Measurements from ENCODE around the gene ELF5.

The ELF5 gene

GRCh38 chr11:34438529-34439507 lies 74.8 kb downstream of the ELF5 start, which contains the start of gene CAT:
Gene CAT, plus strand, starts transcription at chr11:34438934. Its CDS starts 80 bp downstream, at chr11:34439014.
- Mint-ChIP-seq H3K9me3 (no peaks in the 10 kb centered on the region), H3K36me3 (peaks cover 11% of the 10 kb centered on the region)
- peak; percentile 98 for ATAC-seq

GRCh38 chr11:34437224-34438125 lies 76.1 kb downstream of the ELF5 start:
- Mint-ChIP-seq H3K9me3 (no peaks in the 10 kb centered on the region), H3K27ac (no peak overlapping the region), H3K4me3 (no peak overlapping the region), H3K27me3 (peaks cover 8% of the 10 kb centered on the region), H3K36me3 (peaks cover 7% of the 10 kb centered on the region), H3K4me1 (peaks cover 33% of the 10 kb centered on the region)
- no peak for ATAC-seq

More at GRCh38 chr11:34438529-34439507, 74.8 kb downstream of the ELF5 start, which contains the start of gene CAT:
- Mint-ChIP-seq H3K4me1 (peaks cover 46% of the 10 kb centered on the region), H3K27ac (peak within 1 kb of the TSS; percentile 97), H3K27me3 (no peaks in the 10 kb centered on the region), H3K4me3 (peak within 1 kb of the TSS; percentile 90)

- ATAC-seq = no peak
- Mint-ChIP-seq H3K9me3 (no peaks in the 10 kb centered on the region), H3K27me3 (peaks cover 24% of the 10 kb centered on the region), H3K36me3 (no peaks in the 10 kb centered on the region), H3K4me1 (peaks cover 6% of the 10 kb centered on the region), H3K27ac (no peak overlapping the region), H3K4me3 (no peak overlapping the region)
Measured at GRCh38 chr11:34433899-34434298, 79.7 kb downstream of the ELF5 start.

- Mint-ChIP-seq H3K27ac (no peak overlapping the region), H3K36me3 (no peaks in the 10 kb centered on the region), H3K4me1 (peaks cover 6% of the 10 kb centered on the region), H3K9me3 (no peaks in the 10 kb centered on the region), H3K27me3 (peaks cover 28% of the 10 kb centered on the region), H3K4me3 (no peak overlapping the region)
- no peak for ATAC-seq
Measured at GRCh38 chr11:34432822-34433221, 80.8 kb downstream of the ELF5 start.

GRCh38 chr11:34431979-34432378 lies 81.6 kb downstream of the ELF5 start:
- Mint-ChIP-seq H3K4me3 (no peak overlapping the region), H3K27ac (no peak overlapping the region), H3K27me3 (peaks cover 28% of the 10 kb centered on the region), H3K36me3 (no peaks in the 10 kb centered on the region), H3K4me1 (peaks cover 6% of the 10 kb centered on the region), H3K9me3 (no peaks in the 10 kb centered on the region)
- no peak for ATAC-seq

Measured in stimulated activated memory B cell treated with anti-CD40 and anti-IgM and Interleukin-4, amounts not matched to agents 10 μg/mL and 1 μg/mL and 100 μg/mL, for 72 hours (primary cell).